Measurements from ENCODE around the gene RBM19.

DNA sequence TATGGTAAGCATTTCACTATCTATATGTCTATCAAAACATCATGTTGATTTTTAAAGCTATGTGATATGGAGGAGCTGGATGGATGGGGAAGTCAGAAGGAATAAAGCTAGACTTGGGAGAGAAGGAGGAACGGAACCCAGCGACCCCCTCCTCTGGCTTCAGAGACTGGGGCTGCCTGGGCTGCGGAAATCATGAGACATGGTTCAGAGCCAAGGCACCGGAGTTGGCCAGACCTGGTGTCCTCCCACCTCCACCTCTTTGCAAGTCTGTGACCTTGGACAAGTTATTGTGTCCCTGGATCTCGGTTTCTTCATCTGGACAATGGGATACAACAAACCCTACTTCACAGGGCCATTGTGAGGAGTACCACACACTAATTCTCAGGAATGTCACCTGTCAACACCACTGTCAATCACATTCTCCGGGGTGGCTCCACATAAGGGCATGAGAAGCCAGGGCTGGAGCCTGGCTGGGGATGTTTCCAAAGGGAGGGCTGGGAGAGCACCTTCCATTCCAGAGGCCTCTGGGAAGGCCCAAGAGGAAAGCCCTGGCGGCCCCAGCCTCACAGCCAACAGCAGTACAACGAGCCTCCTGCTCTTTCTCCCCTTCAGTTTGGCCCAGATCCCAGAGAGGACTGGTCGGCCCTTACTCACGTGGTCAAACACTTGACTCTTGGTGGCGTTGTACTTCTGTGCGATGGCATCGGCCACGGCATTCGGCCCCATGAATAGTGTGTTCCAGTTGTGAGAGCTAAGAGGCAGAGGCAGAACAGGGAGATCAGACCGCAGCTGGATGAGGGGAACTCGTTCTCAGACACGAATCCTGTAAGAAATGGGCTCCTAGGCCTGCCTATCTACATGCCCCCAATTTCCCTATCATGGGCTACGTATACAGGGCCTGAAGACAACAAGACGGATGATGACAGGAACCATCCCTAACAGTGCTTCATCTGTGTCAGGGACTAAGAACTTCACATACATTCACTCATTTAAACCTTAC is 20.7 kb downstream of the RBM19 start:
- TF ChIP-seq, protein P1, sequence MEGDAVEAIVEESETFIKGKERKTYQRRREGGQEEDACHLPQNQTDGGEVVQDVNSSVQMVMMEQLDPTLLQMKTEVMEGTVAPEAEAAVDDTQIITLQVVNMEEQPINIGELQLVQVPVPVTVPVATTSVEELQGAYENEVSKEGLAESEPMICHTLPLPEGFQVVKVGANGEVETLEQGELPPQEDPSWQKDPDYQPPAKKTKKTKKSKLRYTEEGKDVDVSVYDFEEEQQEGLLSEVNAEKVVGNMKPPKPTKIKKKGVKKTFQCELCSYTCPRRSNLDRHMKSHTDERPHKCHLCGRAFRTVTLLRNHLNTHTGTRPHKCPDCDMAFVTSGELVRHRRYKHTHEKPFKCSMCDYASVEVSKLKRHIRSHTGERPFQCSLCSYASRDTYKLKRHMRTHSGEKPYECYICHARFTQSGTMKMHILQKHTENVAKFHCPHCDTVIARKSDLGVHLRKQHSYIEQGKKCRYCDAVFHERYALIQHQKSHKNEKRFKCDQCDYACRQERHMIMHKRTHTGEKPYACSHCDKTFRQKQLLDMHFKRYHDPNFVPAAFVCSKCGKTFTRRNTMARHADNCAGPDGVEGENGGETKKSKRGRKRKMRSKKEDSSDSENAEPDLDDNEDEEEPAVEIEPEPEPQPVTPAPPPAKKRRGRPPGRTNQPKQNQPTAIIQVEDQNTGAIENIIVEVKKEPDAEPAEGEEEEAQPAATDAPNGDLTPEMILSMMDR (IDR thresholded peaks at IDR 0.05; ENCODE audit: low read length), result no peak
- TF ChIP-seq EZH2 (IDR thresholded peaks at IDR 0.05; ENCODE audit: borderline replicate concordance, low read length), result no peak
